HepG2 (cell line): ENCODE results near the gene GALNT9. TPM values are rescaled to one million over a fixed set of nuclear protein-coding genes. Genes with fewer than 3 reads are reported as not detected.

Experiments used
- ATAC-seq: fragments of 200-7000 bp; cut with Tn5 transposase; 3 replicates; pipeline ENCODE4 v1.9.1; 2020; ENCODE audit warnings: mild to moderate bottlenecking, moderate library complexity
- BruUV-seq: library from RNA; stranded (reverse); fragments of 400-500 nt; replicated peaks from 2 replicates; lab custom pipeline; 2021; lab: Mats Ljungman, UMichigan
- CTCF ChIA-PET: fragments of 300-600 bp; formaldehyde crosslinking; extraction: SDS; loops from one replicate; lab custom pipeline; 2021; ENCODE audit warnings: low total read pairs, inconsistent platforms, low intra/inter-chr PET ratio; lab: Yijun Ruan, JAX
- POLR2A ChIA-PET: fragments of 350-600 bp; sonication (Branson Sonifier 250); formaldehyde crosslinking; loops from one replicate; lab custom pipeline; 2020; ENCODE audit warnings: antibody characterized with exemption, inconsistent platforms; lab: Yijun Ruan, JAX
- DNase-seq: peaks from one replicate; pipeline ENCODE4 v3.0.0-alpha.2; 2015; ENCODE audit warnings: low spot score
- FAIRE-seq: peaks from 3 replicates; lab custom pipeline; 2011; peaks lifted over from hg19 to GRCh38; lab: Jason Lieb, UNC
- H2AFZ ChIP-seq: one replicate; pipeline ENCODE4 v1.6.1; 2011; ENCODE audit warnings: low read length, inconsistent platforms
- H3K27ac ChIP-seq: fragments of 300-600 bp; 3 replicates; pipeline ENCODE4 v1.8.0; 2011; ENCODE audit warnings: mixed run types, mild to moderate bottlenecking, mixed read lengths, low read length, inconsistent platforms; ENCODE audit not compliant: insufficient read depth; ENCODE audit errors: extremely low read length
- H3K27me3 ChIP-seq, 2 experiments: fragments of 200-600 bp in 1 of 2; 2 replicates in 1 of 2; 3 replicates in 1 of 2; pipeline versions ENCODE4 v1.6.0 to v1.8.0; 2011; ENCODE audit warnings: low read length in 2 of 2, mild to moderate bottlenecking in 2 of 2, moderate library complexity in 2 of 2, inconsistent platforms in 1 of 2; ENCODE audit not compliant: insufficient read depth in 2 of 2, control insufficient read depth in 1 of 2
- H3K36me3 ChIP-seq, 2 experiments: fragments of 200-600 bp in 1 of 2; replicated peaks in 1 of 2; 2 replicates in 1 of 2; 3 replicates in 1 of 2; pipeline versions ENCODE4 v1.5.1 to v1.8.0; 2011; ENCODE audit warnings: low read length in 2 of 2, inconsistent platforms in 1 of 2; ENCODE audit not compliant: insufficient read depth in 2 of 2, control insufficient read depth in 1 of 2
- H3K4me1 ChIP-seq: 2 replicates; pipeline ENCODE4 v1.5.1; 2012; ENCODE audit warnings: low read length, inconsistent platforms; ENCODE audit not compliant: insufficient read depth
- H3K4me2 ChIP-seq: 2 replicates; pipeline ENCODE4 v1.6.0; 2011; ENCODE audit warnings: low read depth, low read length, inconsistent platforms
- H3K4me3 ChIP-seq, 3 experiments: fragments of 200-600 bp in 1 of 3; sonication (generic), shearing (Covaris generic) in 1 of 3; replicated peaks in 1 of 3; 2 replicates each; pipeline ENCODE4 v1.5.1; 2011 to 2016; ENCODE audit warnings: low read length in 3 of 3, inconsistent platforms in 2 of 3, low read depth in 2 of 3, mild to moderate bottlenecking in 2 of 3, control low read depth in 1 of 3, mixed read lengths in 1 of 3; ENCODE audit not compliant: insufficient read depth in 1 of 3
- H3K79me2 ChIP-seq: one replicate; pipeline ENCODE4 v1.6.1; 2011; ENCODE audit warnings: low read length, inconsistent platforms; ENCODE audit not compliant: insufficient read depth
- H3K9ac ChIP-seq: 2 replicates; pipeline ENCODE4 v1.6.0; 2011; ENCODE audit warnings: mild to moderate bottlenecking, low read depth, low read length, inconsistent platforms; ENCODE audit not compliant: insufficient read depth
- H3K9me3 ChIP-seq: 2 replicates; pipeline ENCODE4 v1.5.1; 2012; ENCODE audit warnings: mild to moderate bottlenecking, low read length
- H4K20me1 ChIP-seq: 2 replicates; pipeline ENCODE4 v1.6.0; 2011; ENCODE audit warnings: inconsistent platforms, mild to moderate bottlenecking, low read length, moderate library complexity; ENCODE audit not compliant: insufficient read depth
- LRRFIP1 ChIP-seq: sonication (generic); formaldehyde crosslinking; conservative IDR thresholded peaks from 2 replicates; pipeline ENCODE4 v1.4.0; 2020; ENCODE audit warnings: missing genetic modification reagents
- MED8 ChIP-seq: sonication (generic); formaldehyde crosslinking; IDR thresholded peaks from 2 replicates; pipeline ENCODE4 v1.8.1; 2023; ENCODE audit warnings: mild to moderate bottlenecking, missing genetic modification reagents; ENCODE audit not compliant: insufficient replicate concordance
- NR2F6 ChIP-seq, 2 experiments: IDR thresholded peaks; 2 replicates each; pipeline ENCODE4 v1.6.1; 2016; ENCODE audit warnings: antibody characterized with exemption in 1 of 2, mild to moderate bottlenecking in 1 of 2
- PLRG1 ChIP-seq: fragments of 450-650 bp; conservative IDR thresholded peaks from 2 replicates; pipeline ENCODE4 v1.6.1; 2016
- RFX3 ChIP-seq: IDR thresholded peaks from 2 replicates; pipeline ENCODE4 v1.6.1; 2016; ENCODE audit warnings: missing biosample characterization, missing genetic modification reagents
- TEAD2 ChIP-seq: sonication (generic); formaldehyde crosslinking; IDR thresholded peaks from 2 replicates; pipeline ENCODE4 v1.9.0; 2021; ENCODE audit warnings: missing genetic modification reagents
- ZNF570 ChIP-seq: sonication (generic); formaldehyde crosslinking; IDR thresholded peaks from 2 replicates; pipeline ENCODE4 v1.4.0; 2020; ENCODE audit warnings: mild to moderate bottlenecking, missing genetic modification reagents, borderline replicate concordance
- ZNF720 ChIP-seq: sonication (generic); formaldehyde crosslinking; IDR thresholded peaks from 2 replicates; pipeline ENCODE4 v1.4.0; 2020; ENCODE audit warnings: missing genetic modification reagents
- ZNF770 ChIP-seq: sonication (generic); formaldehyde crosslinking; IDR thresholded peaks from 2 replicates; pipeline ENCODE4 v1.5.0; 2020; ENCODE audit warnings: mild to moderate bottlenecking, missing genetic modification reagents
- ZNF883 ChIP-seq: sonication (generic); formaldehyde crosslinking; IDR thresholded peaks from 2 replicates; pipeline ENCODE4 v1.5.1; 2020; ENCODE audit warnings: mild to moderate bottlenecking, missing genetic modification reagents; ENCODE audit errors: not compliant biosample characterization
- ZSCAN31 ChIP-seq: sonication (generic); formaldehyde crosslinking; IDR thresholded peaks from 2 replicates; pipeline ENCODE4 v1.5.0; 2020; ENCODE audit warnings: low read depth, mild to moderate bottlenecking, missing genetic modification reagents
- WGBS: methylation state at CpG from one replicate; pipeline ENCODE4 v1.1.6; 2017; ENCODE audit warnings: low lambda C conversion rate; 5-methylcytosine and 5-hydroxymethylcytosine counted together
- in situ Hi-C: cut with HindIII; loops from 2 replicates; pipeline ENCODE4 v1.10.0; 2017; ENCODE audit warnings: low pct_unique_long_range_greater_than_20kb; ENCODE audit not compliant: extremely low pct_ligation_motif_present
- intact Hi-C: fragments of 100-400 bp; cut with micrococcal nuclease; formaldehyde crosslinking; loops from one replicate; pipeline ENCODE4 v1.10.0; 2022; ENCODE audit not compliant: unreplicated experiment
- polyA plus RNA-seq, 8 experiments: library from polyadenylated mRNA; depleted of rRNA in 3 of 8; stranded (reverse) in 7 of 8; unstranded in 1 of 8; fragments of >200 nt; fragmentation: Illumina TruSeq in 4 of 8; extraction: Trizol in 4 of 8; gene quantifications; 2 replicates each; pipeline versions ENCODE4 v1.2.1 to v1.2.3, GENCODE V29; 2011 to 2016; ENCODE audit warnings: low read depth in 4 of 8, missing spikeins in 1 of 8, mixed read lengths in 1 of 8; ENCODE audit not compliant: insufficient read depth in 1 of 8
- total RNA-seq, 5 experiments: library from RNA; depleted of rRNA; stranded (reverse); fragments of >200 nt; fragmentation: Illumina TruSeq; extraction: Trizol; gene quantifications; 2 replicates each; pipeline ENCODE4 v1.2.3, GENCODE V29; 2016; ENCODE audit warnings: low read depth in 1 of 5

Gene GALNT9
- total and polyA plus RNA-seq, 2 of the 13 experiments (the other 11 are each of a cell fraction or from before 2014, with no cell fraction given): 0.04 TPM; not detected in 1

- Histone ChIP-seq H3K79me2 (peaks cover 2% of the 10 kb centered on the region), H3K4me1 (peaks cover 14% of the 10 kb centered on the region)
- TF ChIP-seq ZNF570 (CRISPR knock-in tag): no peak
- no peak for TF ChIP-seq MED8 (CRISPR knock-in tag)
- no peak for TF ChIP-seq ZNF883 (CRISPR knock-in tag)
- TF ChIP-seq, all 625 proteins: peak for 0
- in situ Hi-C loops: no loop called here
- CTCF ChIA-PET: no interaction called here
- FAIRE-seq (no peak), DNase-seq (no peak), ATAC-seq (no peak)
- POLR2A ChIA-PET: no interaction called here
- no peak overlapping the region for H3K4me2 ChIP-seq
- H3K9ac ChIP-seq: no peak overlapping the region
- WGBS: 98% methylated on average over 25 of the region's 36 CpGs
- H2AFZ ChIP-seq: no peak overlapping the region
- peaks cover 0 to 2% of the 10 kb centered on the region in 2 experiments; a peak in 1 of 5 replicates for H3K36me3 ChIP-seq
- peaks cover 3% of the 10 kb centered on the region; the same call in 1 of the 2 replicates for H4K20me1 ChIP-seq
- intact Hi-C loops: no loop called here
- H3K4me3 ChIP-seq: no peak overlapping the region
- no peaks in the 10 kb centered on the region for H3K27me3 ChIP-seq
- H3K9me3 ChIP-seq: no peaks in the 10 kb centered on the region
- no peak overlapping the region for H3K27ac ChIP-seq
- no TSS peak for BruUV-seq
Observed at GRCh38 chr12:132151145-132151765, 178.1 kb downstream of the GALNT9 start.

GRCh38 chr12:132150780-132151144 lies 178.6 kb downstream of the GALNT9 start:
- Histone ChIP-seq H4K20me1 (peaks cover 3% of the 10 kb centered on the region; the same call in 1 of the 2 replicates), H3K9ac (no peak overlapping the region), H3K4me2 (no peak overlapping the region), H3K79me2 (peaks cover 4% of the 10 kb centered on the region), H2AFZ (no peak overlapping the region), H3K4me3 (no peak overlapping the region), H3K9me3 (no peaks in the 10 kb centered on the region), H3K36me3 (peaks cover 0 to 2% of the 10 kb centered on the region in 2 experiments; a peak in 1 of 5 replicates), H3K27me3 (no peaks in the 10 kb centered on the region), H3K4me1 (peaks cover 15% of the 10 kb centered on the region), H3K27ac (no peak overlapping the region)
- no TSS peak for BruUV-seq
- ChIA-PET CTCF (no interaction called here), POLR2A (no interaction called here)
- 94% methylated on average over 6 of the region's 6 CpGs for WGBS
- intact Hi-C loops: no loop called here
- no peak for ATAC-seq
- FAIRE-seq: no peak
- in situ Hi-C loops: no loop called here
- DNase-seq: no peak
- TF ChIP-seq PLRG1: no peak
- TF ChIP-seq ZNF770 (CRISPR knock-in tag): no peak
- TF ChIP-seq RFX3 (CRISPR knock-in tag): no peak
- no peak for TF ChIP-seq NR2F6 (IDR thresholded peaks at IDR 0.05)
- TF ChIP-seq NR2F6 (CRISPR knock-in tag; IDR thresholded peaks at IDR 0.05): no peak
- TF ChIP-seq TEAD2: no peak
- no peak for TF ChIP-seq ZNF720 (CRISPR knock-in tag)
- TF ChIP-seq LRRFIP1 (CRISPR knock-in tag): no peak
- TF ChIP-seq ZSCAN31: no peak
